CD4-positive, alpha-beta T cell treated with Interleukin-4 for 1 hour (primary cell): ENCODE results near the gene TUBE1.
"Not testable (repeated sequence)": the region's sequence is repeated elsewhere in the genome, so short reads cannot be mapped to it uniquely, and the experiment has no call there.

ENCODE experiments used
- DNase-seq, 2 donors: peaks; one replicate each; pipeline ENCODE4 v3.0.0-alpha.2; 2020 to 2022

The TUBE1 gene, protein sequence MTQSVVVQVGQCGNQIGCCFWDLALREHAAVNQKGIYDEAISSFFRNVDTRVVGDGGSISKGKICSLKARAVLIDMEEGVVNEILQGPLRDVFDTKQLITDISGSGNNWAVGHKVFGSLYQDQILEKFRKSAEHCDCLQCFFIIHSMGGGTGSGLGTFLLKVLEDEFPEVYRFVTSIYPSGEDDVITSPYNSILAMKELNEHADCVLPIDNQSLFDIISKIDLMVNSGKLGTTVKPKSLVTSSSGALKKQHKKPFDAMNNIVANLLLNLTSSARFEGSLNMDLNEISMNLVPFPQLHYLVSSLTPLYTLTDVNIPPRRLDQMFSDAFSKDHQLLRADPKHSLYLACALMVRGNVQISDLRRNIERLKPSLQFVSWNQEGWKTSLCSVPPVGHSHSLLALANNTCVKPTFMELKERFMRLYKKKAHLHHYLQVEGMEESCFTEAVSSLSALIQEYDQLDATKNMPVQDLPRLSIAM

GRCh38 chr6:112087136-112087911 is at the start of gene TUBE1, which contains the start of gene FAM229B:
TUBE1 (minus strand) TSS chr6:112087482; CDS start chr6:112087434, 48 bp downstream.
FAM229B (plus strand) TSS chr6:112087591; CDS start chr6:112099284, 11,693 bp downstream.
- DNase-seq, result peak; percentile 95 to 97

DNA sequence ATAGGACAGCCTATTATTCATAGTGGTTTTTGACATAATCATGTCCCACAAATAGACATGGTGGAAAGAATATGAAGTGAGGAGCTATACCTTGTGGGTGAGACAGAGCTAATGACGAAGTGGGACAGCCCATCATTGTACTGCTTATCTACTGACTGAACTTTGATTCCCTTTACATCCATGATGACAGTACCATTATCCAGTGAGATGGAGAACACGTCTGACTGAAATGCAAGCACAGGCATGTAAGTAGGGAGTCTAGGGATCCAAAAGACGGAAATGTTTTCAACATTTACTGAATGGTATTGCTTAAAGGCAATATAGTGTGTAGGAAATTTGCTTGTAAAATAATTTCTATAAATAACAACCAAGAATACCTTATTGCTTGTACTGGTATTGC is 43.6 kb upstream of the TUBE1 start:
- no peak for DNase-seq

- DNase-seq, result no peak
Measured at GRCh38 chr6:112128208-112128607, 40.9 kb upstream of the TUBE1 start.

DNA sequence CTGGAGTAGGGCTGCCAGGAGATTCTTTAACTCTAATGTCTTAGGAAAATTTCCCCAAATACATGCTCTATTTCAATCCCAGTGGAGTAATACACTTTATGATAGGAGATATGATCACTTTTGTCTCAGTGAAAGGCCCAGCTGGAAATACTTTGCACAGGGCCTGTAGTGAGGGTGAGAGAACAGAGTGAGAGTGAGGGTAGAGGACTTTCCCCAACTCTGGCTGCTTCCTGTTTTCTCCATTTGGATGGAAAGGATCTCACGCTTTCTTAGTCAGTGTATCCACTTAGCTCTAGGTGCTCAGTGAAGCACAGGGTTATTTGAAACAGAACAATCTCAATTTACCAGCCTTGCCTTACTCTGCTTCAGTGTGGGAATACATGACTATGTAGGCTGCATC is 36.7 kb upstream of the TUBE1 start:
- no peak for DNase-seq

- no peak for DNase-seq
Measured at GRCh38 chr6:112122756-112123155, 35.5 kb upstream of the TUBE1 start.

- DNase-seq, result no peak
Measured at GRCh38 chr6:112118034-112118433, 30.8 kb upstream of the TUBE1 start.

- DNase-seq, result no peak
Measured at GRCh38 chr6:112117554-112117953, 30.3 kb upstream of the TUBE1 start.

DNA sequence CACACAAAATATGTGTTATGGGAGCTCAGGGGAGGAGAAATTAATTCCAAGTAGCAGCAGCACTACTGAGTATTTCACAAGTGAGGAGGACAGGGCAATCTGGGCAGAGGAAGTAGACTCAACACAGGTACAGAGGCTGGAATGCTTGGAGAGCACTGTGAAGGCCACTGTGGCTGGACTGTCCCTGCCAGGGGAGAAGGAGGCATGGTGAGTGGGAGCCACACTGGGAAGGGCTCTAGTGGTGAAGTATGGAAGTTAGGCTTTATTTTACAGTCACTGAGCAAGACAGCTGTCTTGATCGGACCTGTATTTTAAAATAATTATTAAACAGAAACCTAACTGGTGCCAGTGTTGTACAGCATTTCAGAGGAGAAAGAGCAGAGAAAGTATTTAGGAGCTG is 28.9 kb upstream of the TUBE1 start:
- no peak for DNase-seq

DNA sequence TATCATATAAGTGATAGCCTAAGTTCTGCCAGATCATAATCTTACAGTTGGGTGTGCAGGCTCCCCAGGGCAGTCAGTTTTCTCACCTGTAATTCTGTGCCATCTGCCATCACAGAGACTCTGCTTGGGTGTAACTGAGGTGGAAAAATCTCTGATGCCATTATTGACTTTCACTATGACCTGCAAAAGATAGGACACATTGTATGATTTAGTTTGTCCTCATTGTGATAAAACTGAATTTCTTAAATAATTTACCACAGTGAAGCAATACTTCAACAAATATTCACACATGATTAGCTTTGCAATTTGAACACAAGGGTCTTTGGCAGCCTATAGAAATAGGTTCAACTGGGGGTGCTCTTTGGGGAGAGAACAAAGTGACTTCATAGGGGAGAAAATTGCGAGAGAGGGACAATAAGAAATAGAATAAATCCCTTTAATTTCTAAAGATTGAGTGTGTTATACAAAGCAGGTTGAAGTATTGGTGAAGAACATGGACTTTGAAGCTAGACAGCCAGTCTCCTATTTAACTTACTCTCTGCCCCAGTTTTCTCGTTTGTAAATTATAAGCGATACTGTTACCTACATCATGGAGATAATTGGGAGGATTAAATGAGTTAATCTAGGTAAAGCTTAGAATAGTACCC is 27.4 kb upstream of the TUBE1 start:
- DNase-seq, result no peak

DNA sequence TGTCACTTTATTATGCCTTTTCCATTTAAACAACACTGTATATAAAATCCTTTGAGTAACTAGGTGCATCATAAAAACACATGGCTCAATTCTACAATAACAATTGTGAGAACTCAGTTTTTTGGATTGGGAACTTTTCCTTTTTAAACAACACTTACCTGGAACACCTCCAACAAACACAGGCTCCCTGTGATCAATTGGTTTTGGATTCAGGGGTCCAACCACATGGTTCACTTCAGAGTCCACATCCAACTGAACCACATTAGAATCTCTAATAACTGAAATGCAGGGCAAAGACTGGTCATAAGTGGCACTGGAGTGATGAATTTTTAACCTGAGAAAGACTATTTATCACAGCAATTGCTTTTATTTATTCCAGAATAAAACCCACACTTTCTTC is 26.6 kb upstream of the TUBE1 start:
- no peak for DNase-seq

GRCh38 chr6:112113431-112113830 is 26.1 kb upstream of the TUBE1 start:
- DNase-seq, result no peak

DNA sequence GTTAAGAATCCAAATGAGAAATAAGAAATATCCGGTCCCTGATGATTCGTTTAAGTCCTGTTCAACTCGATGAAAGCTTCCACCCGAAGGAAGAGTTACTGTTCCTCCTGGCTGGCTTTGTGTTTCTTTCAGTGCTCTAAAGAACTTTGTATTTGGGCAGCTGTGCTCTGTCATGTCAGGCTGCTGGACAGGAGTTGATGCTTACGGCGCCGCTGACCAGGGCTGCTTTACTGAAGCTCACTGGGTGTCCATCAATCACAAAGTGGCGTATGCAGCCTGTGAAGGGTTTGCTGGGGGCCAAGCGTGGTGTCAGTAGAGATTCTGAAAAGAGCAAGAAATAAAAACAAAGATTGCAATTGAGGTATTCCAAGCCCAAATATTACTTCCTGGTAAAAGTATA is 22.0 kb upstream of the TUBE1 start:
- DNase-seq, result no peak

DNA sequence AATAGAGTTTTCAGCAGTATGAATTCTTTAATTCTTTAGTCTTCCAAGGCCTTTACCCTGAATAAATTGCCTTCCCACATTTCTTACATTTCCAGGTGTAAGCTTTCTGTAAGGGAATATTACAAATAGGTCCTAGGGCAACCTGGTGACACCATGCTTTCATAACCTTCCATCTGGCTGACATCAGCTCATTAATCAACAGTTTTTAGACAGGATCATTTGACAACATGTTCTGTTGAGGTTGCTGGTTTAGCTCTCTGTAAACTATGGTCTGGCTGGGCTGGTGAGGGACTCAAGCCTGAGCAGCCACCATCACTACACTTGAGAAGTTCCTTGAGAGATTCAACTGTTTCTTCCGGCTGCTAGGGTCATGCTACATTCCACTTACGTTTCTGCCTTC is 19.3 kb upstream of the TUBE1 start:
- DNase-seq, result no peak

DNA sequence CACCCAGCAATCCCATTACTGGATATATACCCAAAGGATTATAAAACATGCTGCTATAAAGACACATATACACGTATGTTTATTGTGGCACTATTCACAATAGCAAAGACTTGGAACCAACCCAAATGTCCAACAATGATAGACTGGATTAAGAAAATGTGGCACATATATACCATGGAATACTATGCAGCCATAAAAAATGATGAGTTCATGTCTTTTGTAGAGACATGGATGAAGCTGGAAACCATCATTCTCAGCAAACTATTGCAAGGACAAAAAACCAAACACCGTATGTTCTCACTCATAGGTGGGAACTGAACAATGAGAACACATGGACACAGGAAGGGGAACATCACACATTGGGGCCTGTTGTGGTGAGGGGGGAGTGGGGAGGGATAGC is 18.7 kb upstream of the TUBE1 start:
- not testable (repeated sequence) for DNase-seq

DNA sequence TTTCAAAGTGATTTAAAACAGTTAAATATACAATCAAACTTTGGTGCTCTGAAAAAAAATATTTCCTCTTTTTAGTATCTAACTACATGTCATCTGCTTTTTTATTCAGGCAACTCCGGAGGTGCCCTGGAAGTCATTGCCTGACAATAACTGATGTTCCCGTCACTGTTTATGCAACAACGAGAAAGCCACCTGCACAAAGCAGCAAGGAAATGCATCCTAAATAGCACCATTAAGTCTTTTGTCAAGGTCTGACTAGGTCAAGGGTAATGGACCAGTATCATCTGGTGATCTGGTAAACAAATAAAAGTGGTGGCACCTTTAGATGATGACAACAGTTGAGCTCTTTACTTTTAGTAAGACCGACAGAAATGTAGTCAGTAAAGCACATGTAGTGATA is 13.3 kb upstream of the TUBE1 start:
- DNase-seq, result no peak

DNA sequence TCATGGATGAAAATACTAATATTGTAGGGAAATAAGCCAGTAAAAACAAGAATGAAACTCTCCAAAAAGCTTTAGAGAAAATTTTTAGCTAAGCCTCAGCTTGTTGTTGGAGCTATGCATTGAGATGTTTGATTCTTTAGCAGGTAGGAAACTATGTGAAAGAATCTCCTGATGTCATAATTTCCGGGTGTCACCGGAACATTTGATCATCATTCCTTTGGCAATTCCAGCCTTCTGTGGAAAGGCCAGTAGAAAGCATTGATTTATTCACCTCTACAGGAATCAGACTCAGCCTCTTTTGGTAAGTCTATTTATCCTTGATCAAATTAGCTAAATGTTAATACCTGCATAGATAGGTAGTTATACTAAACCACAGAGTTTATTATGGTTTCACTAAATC is 9.6 kb upstream of the TUBE1 start:
- no peak for DNase-seq

- no peak for DNase-seq
Measured at GRCh38 chr6:112087916-112088315, 634 bp upstream of the TUBE1 start.

GRCh38 chr6:112086744-112087135 is 542 bp downstream of the TUBE1 start:
- no peak for DNase-seq

GRCh38 chr6:112085286-112086065 is 1.8 kb downstream of the TUBE1 start:
- DNase-seq, result no peak

GRCh38 chr6:112081569-112081968 is 5.7 kb downstream of the TUBE1 start:
- no peak for DNase-seq

- no peak for DNase-seq
Measured at GRCh38 chr6:112066606-112067005, 20.7 kb downstream of the TUBE1 start.

- DNase-seq, result no peak
Measured at GRCh38 chr6:112065426-112065986, 21.8 kb downstream of the TUBE1 start.
